ENCODE data around the gene SIN3A. TPM values are rescaled to one million over a fixed set of nuclear protein-coding genes. Genes with fewer than 3 reads are reported as not detected.
"Not testable (repeated sequence)": the region's sequence is repeated elsewhere in the genome, so short reads cannot be mapped to it uniquely, and the experiment has no call there.

The SIN3A gene
- total and polyA plus RNA-seq, 2 of the 4 experiments (the other 2 are of a cell fraction) = 21.2 to 31.5 TPM

- H2AFZ ChIP-seq (replicated peaks; ENCODE audit: low read length, poor library complexity) = no peak overlapping the region
- no peak overlapping the region for H2AK9ac ChIP-seq (replicated peaks; ENCODE audit: low read depth, low read length, poor library complexity)
- no peak overlapping the region for H3K4me2 ChIP-seq (ENCODE audit: low read depth, low read length)
- no peak overlapping the region for H3K18ac ChIP-seq (ENCODE audit: low read depth, low read length)
- H4K20me1 ChIP-seq (ENCODE audit: insufficient read depth, low read length) = no peaks in the 10 kb centered on the region
- H3K23ac ChIP-seq (ENCODE audit: low read depth, low read length) = no peak overlapping the region
- H2BK120ac ChIP-seq (ENCODE audit: low read depth, low read length) = no peak overlapping the region
- H3K9ac ChIP-seq (ENCODE audit: low read depth, low read length) = no peak overlapping the region
- no peak overlapping the region for H3K56ac ChIP-seq (ENCODE audit: extremely low read depth, insufficient read depth, low read length)
- H2AK5ac ChIP-seq (ENCODE audit: low read depth, low read length) = no peak overlapping the region
- H4K8ac ChIP-seq (ENCODE audit: low read depth in 2 of 2, low read length in 2 of 2) = no peak overlapping the region
- H2BK5ac ChIP-seq (ENCODE audit: low read depth, low read length, poor library complexity, severe bottlenecking) = no peak overlapping the region
- no peaks in the 10 kb centered on the region; the same call in 1 of the 2 replicates for H3K9me3 ChIP-seq (ENCODE audit: control insufficient read depth, insufficient read depth, low read length)
- no peak for DNase-seq
- CTCF ChIA-PET = no interaction called here
- in situ Hi-C loops (cut with MboI; ENCODE audit: low sequenced_read_pairs) (no loop called here), dilution Hi-C loops (cut with HindIII; ENCODE audit: low sequenced_read_pairs, unreplicated experiment) (no loop called here), intact Hi-C loops (cut with micrococcal nuclease) (no loop called here)
- H2BK15ac ChIP-seq (ENCODE audit: low read depth, low read length) = no peak overlapping the region
- H3K36me3 ChIP-seq (ENCODE audit: control insufficient read depth, insufficient read depth, low read length) = peaks cover 24% of the 10 kb centered on the region
- no peak overlapping the region for H3K4ac ChIP-seq (ENCODE audit: low read depth, low read length)
- H2BK20ac ChIP-seq (ENCODE audit: low read depth, low read length) = no peak overlapping the region
- no peak overlapping the region for H3K4me3 ChIP-seq (ENCODE audit: insufficient read depth, low read depth, low read length)
- no peak overlapping the region for H4K91ac ChIP-seq (ENCODE audit: insufficient read depth, low read depth, low read length)
- no peak overlapping the region for H3K14ac ChIP-seq (replicated peaks; ENCODE audit: low read depth, low read length)
- H3K27me3 ChIP-seq (ENCODE audit: control insufficient read depth, insufficient read depth, low read length) = no peaks in the 10 kb centered on the region
- POLR2A ChIA-PET (ENCODE audit: unreplicated experiment) = no interaction called here
- no peak for ATAC-seq (ENCODE audit: low read depth)
- no peak overlapping the region for H3K27ac ChIP-seq (ENCODE audit: insufficient read depth, low read length)
- H3K4me1 ChIP-seq (ENCODE audit: control insufficient read depth, insufficient read depth, low read length) = no peaks in the 10 kb centered on the region
- H4K5ac ChIP-seq (ENCODE audit: low read depth, low read length) = no peak overlapping the region
- WGBS, 2 experiments (ENCODE audit: extremely low coverage in 2 of 2, insufficient read length in 1 of 2) = no CpG with 5 or more reads among the region's 1 CpG
- H3K79me1 ChIP-seq (ENCODE audit: low read depth in 1 of 2, low read length in 2 of 2) = peaks cover 14 to 20% of the 10 kb centered on the region in 2 experiments; a peak in 3 of 4 replicates
- TF ChIP-seq USF2 (IDR thresholded peaks at IDR 0.05; ENCODE audit: low read depth, low read length) (no peak), NFE2L2 (IDR thresholded peaks at IDR 0.05; ENCODE audit: low read depth, low read length) (no peak), RCOR1 (IDR thresholded peaks at IDR 0.05; ENCODE audit: insufficient replicate concordance, low read length) (no peak), FOS (IDR thresholded peaks at IDR 0.05; ENCODE audit: low read depth, low read length) (no peak), MAFK (IDR thresholded peaks at IDR 0.05; ENCODE audit: low read depth, low read length) (no peak), ELK1 (IDR thresholded peaks at IDR 0.05; ENCODE audit: borderline replicate concordance, low read depth, low read length) (no peak)
- H3K9me1 ChIP-seq (ENCODE audit: insufficient read depth, low read length) = 0 out of 2 replicates have a peak, but pooled peaks cover 5% of the 10 kb centered on the region
- BruUV-seq (replicated peaks) = no TSS peak
Observed at GRCh38 chr15:75483106-75483505, 31.6 kb upstream of the SIN3A start.

- H3K27ac ChIP-seq (ENCODE audit: insufficient read depth, low read length); ATAC-seq (ENCODE audit: low read depth); H3K9me3 ChIP-seq (ENCODE audit: control insufficient read depth, insufficient read depth, low read length); H3K9ac ChIP-seq (ENCODE audit: low read depth, low read length); H4K20me1 ChIP-seq (ENCODE audit: insufficient read depth, low read length); H3K4ac ChIP-seq (ENCODE audit: low read depth, low read length); H3K23ac ChIP-seq (ENCODE audit: low read depth, low read length); H2AK9ac ChIP-seq (replicated peaks; ENCODE audit: low read depth, low read length, poor library complexity); H3K4me2 ChIP-seq (ENCODE audit: low read depth, low read length); CTCF ChIA-PET; H2AFZ ChIP-seq (replicated peaks; ENCODE audit: low read length, poor library complexity); H4K5ac ChIP-seq (ENCODE audit: low read depth, low read length); intact Hi-C loops (cut with micrococcal nuclease); H2AK5ac ChIP-seq (ENCODE audit: low read depth, low read length); POLR2A ChIA-PET (ENCODE audit: unreplicated experiment); dilution Hi-C loops (cut with HindIII; ENCODE audit: low sequenced_read_pairs, unreplicated experiment); H2BK15ac ChIP-seq (ENCODE audit: low read depth, low read length); H3K56ac ChIP-seq (ENCODE audit: extremely low read depth, insufficient read depth, low read length); BruUV-seq (replicated peaks); H4K91ac ChIP-seq (ENCODE audit: insufficient read depth, low read depth, low read length); H3K27me3 ChIP-seq (ENCODE audit: control insufficient read depth, insufficient read depth, low read length); H3K9me1 ChIP-seq (ENCODE audit: insufficient read depth, low read length); H4K8ac ChIP-seq (ENCODE audit: low read depth in 2 of 2, low read length in 2 of 2); in situ Hi-C loops (cut with MboI; ENCODE audit: low sequenced_read_pairs); H2BK120ac ChIP-seq (ENCODE audit: low read depth, low read length); H2BK20ac ChIP-seq (ENCODE audit: low read depth, low read length); H3K4me3 ChIP-seq (ENCODE audit: insufficient read depth, low read depth, low read length); H3K14ac ChIP-seq (replicated peaks; ENCODE audit: low read depth, low read length); H2BK5ac ChIP-seq (ENCODE audit: low read depth, low read length, poor library complexity, severe bottlenecking); H3K18ac ChIP-seq (ENCODE audit: low read depth, low read length); DNase-seq; H3K4me1 ChIP-seq (ENCODE audit: control insufficient read depth, insufficient read depth, low read length): not testable (repeated sequence)
- H3K36me3 ChIP-seq (ENCODE audit: control insufficient read depth, insufficient read depth, low read length) = peaks cover 19% of the 10 kb centered on the region
- 99% methylated on average over 15 of the region's 54 CpGs; no CpG with 5 or more reads in 1 of the 2 experiments for WGBS, 2 experiments (ENCODE audit: extremely low coverage in 2 of 2, insufficient read length in 1 of 2)
- H3K79me1 ChIP-seq (ENCODE audit: low read depth in 1 of 2, low read length in 2 of 2) = peaks cover 18 to 20% of the 10 kb centered on the region in 2 experiments; a peak in 3 of 4 replicates
Observed at GRCh38 chr15:75480463-75480862, 29.0 kb upstream of the SIN3A start.

Measured in IMR-90 (cell line).